IPS DF 6.9 (cell line): ENCODE data around the gene CCND1.

Source experiments
- DNase-seq: peaks from one replicate; pipeline ENCODE4 v3.0.0-alpha.2; 2013; ENCODE audit warnings: low read depth, low spot score
- H3K27ac ChIP-seq: one replicate; pipeline ENCODE4 v1.5.1; 2013; ENCODE audit warnings: low read length, control low read depth
- H3K27me3 ChIP-seq: 2 replicates; pipeline ENCODE4 v1.6.1; 2013; ENCODE audit warnings: mild to moderate bottlenecking, low read length; ENCODE audit not compliant: control insufficient read depth, insufficient read depth
- H3K36me3 ChIP-seq: 2 replicates; pipeline ENCODE4 v1.6.1; 2013; ENCODE audit warnings: low read length; ENCODE audit not compliant: control insufficient read depth, insufficient read depth
- H3K4me1 ChIP-seq: 2 replicates; pipeline ENCODE4 v1.6.1; 2013; ENCODE audit warnings: low read length; ENCODE audit not compliant: control insufficient read depth, insufficient read depth
- H3K4me3 ChIP-seq: 2 replicates; pipeline ENCODE4 v1.5.1; 2013; ENCODE audit warnings: mild to moderate bottlenecking, low read length
- H3K9me3 ChIP-seq: 2 replicates; pipeline ENCODE4 v1.6.1; 2013; ENCODE audit warnings: low read length, inconsistent platforms; ENCODE audit not compliant: control insufficient read depth, insufficient read depth
- WGBS: extraction: QIAGEN DNeasy Blood & Tissue Kit; methylation state at CpG from one replicate; pipeline ENCODE4 v1.1.7; 2013; ENCODE audit warnings: mixed read lengths, missing lambda C conversion rate; ENCODE audit not compliant: insufficient read length, insufficient coverage; 5-methylcytosine and 5-hydroxymethylcytosine counted together

Gene CCND1

GRCh38 chr11:69640995-69641581, at the start of gene CCND1:
Gene CCND1, plus strand, starts transcription at chr11:69641156. Its CDS starts 158 bp downstream, at chr11:69641314.
- H3K27me3 ChIP-seq: no peaks in the 10 kb centered on the region; the same call in 1 of the 2 replicates
- no peak within 1 kb of the TSS for H3K27ac ChIP-seq
- peaks cover 25% of the 10 kb centered on the region for H3K36me3 ChIP-seq
- H3K4me3 ChIP-seq: peak within 1 kb of the TSS; percentile 91
- no peaks in the 10 kb centered on the region for H3K9me3 ChIP-seq
- H3K4me1 ChIP-seq: peaks cover 9% of the 10 kb centered on the region
- WGBS: no CpG with 5 or more reads among the region's 49 CpGs
- DNase-seq: no peak

GRCh38 chr11:69592986-69593650, 47.8 kb upstream of the CCND1 start:
- no CpG with 5 or more reads among the region's 31 CpGs for WGBS
- DNase-seq: no peak
- H3K4me1 ChIP-seq: no peaks in the 10 kb centered on the region
- no peak overlapping the region for H3K4me3 ChIP-seq
- H3K27ac ChIP-seq: no peak overlapping the region
- H3K9me3 ChIP-seq: no peaks in the 10 kb centered on the region
- H3K36me3 ChIP-seq: no peaks in the 10 kb centered on the region
- no peaks in the 10 kb centered on the region for H3K27me3 ChIP-seq

GRCh38 chr11:69593851-69594250, 47.1 kb upstream of the CCND1 start:
- Histone ChIP-seq H3K27me3 (no peaks in the 10 kb centered on the region), H3K36me3 (no peaks in the 10 kb centered on the region), H3K27ac (no peak overlapping the region), H3K4me3 (no peak overlapping the region), H3K4me1 (no peaks in the 10 kb centered on the region), H3K9me3 (no peaks in the 10 kb centered on the region)
- no peak for DNase-seq
- no CpG with 5 or more reads among the region's 6 CpGs for WGBS

- no peaks in the 10 kb centered on the region for H3K4me1 ChIP-seq
- WGBS: no CpG with 5 or more reads among the region's 11 CpGs
- H3K27me3 ChIP-seq: no peaks in the 10 kb centered on the region
- H3K27ac ChIP-seq: no peak overlapping the region
- no peaks in the 10 kb centered on the region for H3K36me3 ChIP-seq
- DNase-seq: no peak
- no peak overlapping the region for H3K4me3 ChIP-seq
- H3K9me3 ChIP-seq: no peaks in the 10 kb centered on the region
Observed at GRCh38 chr11:69594481-69594880, 46.5 kb upstream of the CCND1 start.

GRCh38 chr11:69595805-69596665, 44.9 kb upstream of the CCND1 start:
- no peak overlapping the region for H3K4me3 ChIP-seq
- no peak for DNase-seq
- H3K9me3 ChIP-seq: no peaks in the 10 kb centered on the region
- WGBS: 88% methylated on average over 2 of the region's 18 CpGs
- no peaks in the 10 kb centered on the region for H3K27me3 ChIP-seq
- H3K36me3 ChIP-seq: no peaks in the 10 kb centered on the region
- no peaks in the 10 kb centered on the region for H3K4me1 ChIP-seq
- no peak overlapping the region for H3K27ac ChIP-seq

GRCh38 chr11:69598147-69598546, 42.8 kb upstream of the CCND1 start:
- Histone ChIP-seq H3K27ac (no peak overlapping the region), H3K36me3 (no peaks in the 10 kb centered on the region), H3K27me3 (no peaks in the 10 kb centered on the region), H3K4me3 (no peak overlapping the region), H3K4me1 (no peaks in the 10 kb centered on the region), H3K9me3 (no peaks in the 10 kb centered on the region)
- DNase-seq: no peak
- WGBS: no CpG with 5 or more reads among the region's 5 CpGs

GRCh38 chr11:69599502-69599901, 41.5 kb upstream of the CCND1 start:
- Histone ChIP-seq H3K27me3 (no peaks in the 10 kb centered on the region), H3K9me3 (no peaks in the 10 kb centered on the region), H3K27ac (no peak overlapping the region), H3K4me1 (no peaks in the 10 kb centered on the region), H3K4me3 (no peak overlapping the region), H3K36me3 (no peaks in the 10 kb centered on the region)
- no CpG with 5 or more reads among the region's 11 CpGs for WGBS
- DNase-seq: no peak

- Histone ChIP-seq H3K4me3 (no peak overlapping the region), H3K27ac (no peak overlapping the region), H3K27me3 (no peaks in the 10 kb centered on the region), H3K9me3 (no peaks in the 10 kb centered on the region), H3K36me3 (no peaks in the 10 kb centered on the region), H3K4me1 (no peaks in the 10 kb centered on the region)
- DNase-seq: no peak
- no CpG with 5 or more reads among the region's 6 CpGs for WGBS
Observed at GRCh38 chr11:69600001-69600400, 41.0 kb upstream of the CCND1 start.

GRCh38 chr11:69601011-69601975, 39.7 kb upstream of the CCND1 start:
- no peak for DNase-seq

More at GRCh38 chr11:69601011-69601975, 39.7 kb upstream of the CCND1 start:
- Histone ChIP-seq H3K9me3 (no peaks in the 10 kb centered on the region), H3K4me3 (no peak overlapping the region), H3K4me1 (no peaks in the 10 kb centered on the region), H3K27ac (no peak overlapping the region), H3K36me3 (no peaks in the 10 kb centered on the region), H3K27me3 (no peaks in the 10 kb centered on the region)
- no CpG with 5 or more reads among the region's 12 CpGs for WGBS
